CD4-positive, alpha-beta T cell treated with Interleukin-6 at 100 ng/mL for 8 hours (primary cell): ENCODE results near the gene PSMB11.

Experiments
- DNase-seq: peaks from one replicate; pipeline ENCODE4 v3.0.0-alpha.2; 2020; ENCODE audit warnings: mixed read lengths, low spot score

PSMB11 gene

DNA sequence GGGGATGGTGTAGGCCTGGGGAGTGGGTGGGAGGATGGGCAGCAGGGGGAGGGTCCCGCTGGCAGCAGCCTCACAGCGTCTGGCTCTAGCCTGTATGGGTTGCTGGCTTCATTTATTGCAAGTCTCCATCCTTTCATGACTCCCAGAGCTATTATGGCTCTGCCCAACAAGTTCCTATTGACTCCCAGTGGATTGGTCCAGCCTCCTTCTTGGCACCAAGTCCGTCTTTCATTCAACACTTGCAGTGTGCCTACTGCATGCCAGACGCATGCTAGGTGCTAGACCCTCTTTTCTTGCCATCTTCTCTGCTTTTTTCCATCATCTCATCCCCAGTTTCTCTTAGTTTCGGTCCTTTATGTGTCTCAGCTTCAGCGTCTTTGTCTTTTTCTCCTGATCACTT, 1.1 kb downstream of the PSMB11 start:
- DNase-seq: no peak

DNA sequence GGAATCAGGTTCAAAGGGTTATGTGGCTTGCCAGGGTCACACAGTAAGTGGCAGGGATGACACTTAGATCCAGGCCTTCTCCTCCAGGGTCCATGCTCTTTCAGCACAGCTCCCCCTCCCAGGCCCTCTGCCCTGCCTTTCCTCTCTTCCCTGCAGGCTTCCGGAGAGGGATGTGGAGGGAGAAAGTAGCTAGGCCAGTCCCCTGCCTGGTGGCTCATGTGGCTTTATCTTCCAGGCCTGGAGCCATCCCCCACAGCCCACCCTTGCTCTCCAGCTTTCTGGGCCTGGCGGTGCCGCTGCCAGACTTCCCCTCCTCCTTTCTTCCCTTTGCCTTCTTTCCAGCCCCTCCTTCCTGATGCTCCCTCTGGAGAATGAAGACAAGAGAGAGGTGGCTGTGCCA, 1.7 kb downstream of the PSMB11 start:
- no peak for DNase-seq

GRCh38 chr14:23044840-23045239, 2.8 kb downstream of the PSMB11 start:
- DNase-seq: no peak

DNA sequence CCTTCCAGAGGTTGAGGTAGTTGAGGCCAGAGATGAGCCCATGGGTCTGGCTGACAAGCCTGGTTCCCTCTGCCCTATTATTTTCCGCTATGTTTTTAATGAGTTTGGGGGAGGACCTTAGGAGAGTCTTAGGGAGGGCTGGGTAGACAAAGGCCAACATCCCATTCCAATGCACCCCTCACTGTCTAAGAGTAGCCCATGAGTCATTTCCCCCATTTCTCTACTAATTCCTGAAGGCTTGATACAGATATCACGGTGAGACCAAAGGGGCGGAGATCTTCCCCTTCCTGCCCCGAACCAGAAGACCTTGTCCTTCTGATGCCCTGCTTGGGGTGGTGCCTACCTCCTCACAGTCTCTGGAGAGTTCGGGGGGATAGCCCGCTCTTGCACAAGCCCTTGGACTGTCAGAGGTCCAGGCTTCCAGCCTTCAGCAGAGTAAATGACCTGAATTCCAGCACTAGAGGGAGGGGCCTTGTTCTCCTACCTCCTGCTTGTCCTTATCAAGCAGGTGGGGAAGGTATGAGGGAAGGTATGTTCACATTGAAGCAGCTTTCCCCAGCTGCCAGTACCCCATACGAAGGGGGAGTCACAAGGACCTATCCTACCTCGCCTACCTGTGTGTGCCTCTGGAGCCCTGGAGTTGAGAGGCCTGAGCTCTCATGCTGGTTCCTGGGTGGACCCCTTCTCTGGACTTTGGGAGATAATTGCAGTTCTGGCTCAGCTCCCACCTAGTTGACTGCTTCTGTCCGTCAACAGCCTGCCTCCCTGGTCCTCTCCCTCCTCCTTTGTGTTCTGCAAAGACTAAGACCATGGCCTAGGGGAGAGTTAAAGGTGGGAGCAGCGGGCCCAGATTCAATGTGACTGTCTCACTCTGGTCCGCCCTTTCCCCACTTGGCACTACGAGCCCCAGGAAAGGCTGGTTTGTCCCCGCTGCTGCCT, 3.7 kb downstream of the PSMB11 start:
- no peak for DNase-seq

GRCh38 chr14:23047034-23047634, 5.1 kb downstream of the PSMB11 start:
- no peak for DNase-seq

DNA sequence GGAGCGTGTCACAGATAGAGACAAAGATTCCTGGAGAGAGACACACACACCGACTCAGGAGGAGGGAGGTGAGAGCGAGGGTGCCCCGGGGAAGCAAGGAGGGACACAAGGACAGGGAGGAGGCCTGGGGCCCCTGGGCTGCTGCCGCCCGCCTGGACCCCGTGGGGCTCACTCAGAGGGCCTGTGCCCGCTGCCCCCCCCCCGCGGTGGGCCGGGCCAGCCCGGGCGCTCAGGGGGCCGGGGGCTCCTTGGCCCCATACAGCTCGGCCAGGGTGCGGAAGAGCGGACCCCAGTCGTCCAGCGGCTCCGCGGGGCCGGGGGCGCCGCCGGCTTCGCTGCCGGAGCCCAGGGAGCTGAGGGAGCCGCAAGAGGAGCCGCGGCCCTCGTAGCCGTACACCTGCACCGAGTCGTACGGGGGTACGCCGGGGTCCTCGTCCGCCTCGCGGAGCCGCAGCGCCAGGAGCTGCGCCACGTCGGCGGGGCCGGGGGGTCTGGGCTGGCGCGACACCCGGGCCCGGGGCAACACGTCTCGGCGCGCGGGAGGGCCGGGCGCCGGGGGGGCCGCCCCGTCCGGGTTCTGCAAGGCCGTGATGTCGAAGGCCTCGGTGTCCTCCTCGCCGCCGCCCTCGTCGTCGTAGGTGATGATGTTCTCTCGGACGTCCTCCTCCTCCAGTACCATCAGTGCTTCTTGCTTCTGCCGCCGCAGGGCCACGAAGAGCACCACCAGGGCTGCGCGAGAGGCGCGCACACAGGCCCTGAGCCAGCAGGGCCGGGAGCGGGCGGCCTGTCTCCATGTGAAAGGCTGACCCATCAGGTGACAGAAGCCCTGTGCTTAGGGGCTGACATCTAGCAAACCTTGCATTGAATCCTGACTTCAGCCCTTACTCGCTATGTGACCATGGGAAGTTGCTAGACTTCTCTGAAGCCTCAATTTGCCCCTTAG, 6.0 kb downstream of the PSMB11 start:
- DNase-seq: no peak

- no peak for DNase-seq
Observed at GRCh38 chr14:23049011-23049410, 7.0 kb downstream of the PSMB11 start.

GRCh38 chr14:23051141-23052057, 9.4 kb downstream of the PSMB11 start:
- DNase-seq: no peak

- DNase-seq: no peak
Observed at GRCh38 chr14:23052182-23052623, 10.2 kb downstream of the PSMB11 start.

- no peak for DNase-seq
Observed at GRCh38 chr14:23052671-23053070, 10.7 kb downstream of the PSMB11 start.

GRCh38 chr14:23053426-23053825, 11.4 kb downstream of the PSMB11 start:
- no peak for DNase-seq

- DNase-seq: no peak
Observed at GRCh38 chr14:23054000-23054811, 12.2 kb downstream of the PSMB11 start.

- DNase-seq: no peak
Observed at GRCh38 chr14:23055147-23055550, 13.1 kb downstream of the PSMB11 start.

DNA sequence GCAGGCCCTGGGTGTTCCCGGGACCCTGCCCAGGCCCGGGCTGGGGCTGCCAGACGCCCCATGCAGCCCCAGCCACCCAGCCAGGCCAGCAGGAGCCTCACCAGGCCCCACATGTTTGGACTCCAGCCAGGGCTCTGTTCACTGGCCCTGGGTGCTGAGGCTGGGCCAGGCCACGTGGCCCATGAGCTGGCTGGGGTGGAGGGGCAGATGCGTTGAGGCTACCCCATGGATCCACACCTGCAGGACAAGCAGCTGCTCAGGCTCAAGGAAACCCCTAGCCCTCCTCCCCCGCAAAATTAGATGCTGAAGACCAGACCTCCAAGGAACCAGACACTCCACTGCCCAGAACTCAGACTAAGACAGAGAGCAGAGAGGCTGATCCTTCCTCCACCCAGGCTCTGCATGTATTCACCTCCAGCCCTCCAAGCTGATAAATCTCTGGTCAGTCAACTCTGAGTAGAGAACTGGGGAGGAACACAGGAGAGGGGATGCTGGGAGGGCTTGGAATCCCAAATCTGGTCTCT, 13.7 kb downstream of the PSMB11 start:
- DNase-seq: no peak

- peak; percentile 68 for DNase-seq
Observed at GRCh38 chr14:23056145-23056955, 14.3 kb downstream of the PSMB11 start.

DNA sequence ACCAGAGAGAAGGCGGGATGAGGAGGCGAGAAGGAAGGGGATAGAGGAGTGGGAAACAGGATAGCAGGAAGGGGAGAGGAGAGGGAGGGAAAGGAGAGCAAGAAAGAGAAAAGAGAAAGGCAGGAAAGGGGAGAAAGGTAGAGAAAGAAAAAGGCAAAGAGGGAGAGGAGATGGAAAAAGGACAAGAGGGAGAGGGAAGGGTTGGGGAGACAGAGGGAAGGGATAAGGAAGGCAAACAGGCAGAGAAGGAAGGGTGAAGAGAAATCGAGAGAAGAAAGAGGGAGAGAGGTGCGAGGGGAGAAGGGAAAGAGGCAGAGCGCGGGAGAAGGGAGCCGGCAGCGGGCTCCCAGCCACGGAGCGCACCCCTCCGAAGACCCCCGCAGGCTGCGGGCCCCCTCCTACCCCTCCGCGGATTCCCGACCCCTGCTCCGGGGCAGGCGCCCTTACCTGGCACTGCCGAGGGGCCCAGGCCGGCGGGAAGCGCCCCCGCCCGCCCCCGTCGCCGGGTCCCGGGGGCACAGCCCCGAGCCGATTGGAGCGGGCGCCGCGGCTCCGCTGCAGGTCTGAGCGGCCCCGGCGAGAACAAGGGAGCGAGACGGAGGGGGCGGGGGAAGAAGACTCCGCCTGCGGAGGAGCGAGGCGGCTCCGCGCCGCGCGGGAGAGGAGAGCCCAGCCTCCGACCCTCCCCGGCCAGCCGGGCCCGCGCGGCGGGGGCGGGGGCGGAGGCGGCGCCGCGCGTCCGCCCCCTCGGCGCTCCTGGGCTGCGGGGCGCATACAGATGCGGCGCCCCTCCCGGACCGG, 15.1 kb downstream of the PSMB11 start, which contains the start of gene CDH24:
TSS of gene CDH24 (minus strand) at position 565 of the 801 bp plus-strand sequence. CDS start 1,787 bp downstream, outside the sequence.
- DNase-seq: peak; percentile 59

DNA sequence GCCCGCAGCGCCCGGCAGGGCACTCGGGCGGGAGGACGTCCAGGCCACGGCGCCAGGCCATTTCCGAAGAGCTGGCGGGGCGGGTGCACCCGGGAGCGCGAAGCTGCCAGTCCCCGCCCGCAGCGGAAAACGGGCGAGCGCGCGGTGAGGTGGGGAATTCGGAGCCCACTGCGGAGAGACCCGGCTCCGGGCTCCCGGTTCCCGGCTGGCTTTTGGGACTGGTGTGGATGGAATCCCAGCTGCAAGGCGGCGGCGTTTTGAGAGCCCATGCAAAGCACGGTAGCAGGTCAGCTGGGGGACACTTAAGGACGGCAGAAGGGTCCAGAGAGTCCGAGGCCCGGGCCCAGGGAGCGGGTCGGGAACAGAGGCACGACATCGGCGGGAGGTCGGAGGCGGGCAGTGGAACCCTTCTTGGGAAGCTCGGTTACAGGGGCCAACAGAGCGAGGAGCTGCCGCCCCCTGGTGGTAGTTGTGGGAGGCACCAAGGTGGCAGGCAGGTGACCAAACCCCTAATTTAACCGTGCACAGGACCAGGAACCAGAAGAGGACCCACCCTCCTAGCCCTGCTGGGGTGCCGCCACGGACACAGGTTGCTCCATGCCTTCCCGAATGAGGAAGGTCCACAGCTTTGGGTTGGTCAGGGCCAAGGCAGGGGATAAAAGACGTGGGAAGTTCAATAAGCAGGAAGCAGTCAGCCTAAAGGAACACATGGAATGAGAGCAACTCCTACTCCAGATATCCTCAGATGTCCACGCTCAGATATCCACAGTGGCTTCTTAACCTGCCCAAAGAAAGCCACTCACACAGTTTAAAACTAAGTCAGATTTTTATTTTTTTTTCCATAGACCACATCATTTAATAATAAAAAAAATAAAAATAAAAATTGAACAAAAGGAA, 16.0 kb downstream of the PSMB11 start:
- DNase-seq: peak; percentile 86
